Heart left ventricle (tissue), 16 donors: ENCODE data around the gene BBS4. TPM values are rescaled to one million over a fixed set of nuclear protein-coding genes. Genes with fewer than 3 reads are reported as not detected.
"Not testable (repeated sequence)": the region's sequence is repeated elsewhere in the genome, so short reads cannot be mapped to it uniquely, and the experiment has no call there.

Source experiments
- ATAC-seq, 4 donors: fragments of 200-7000 bp; cut with Tn5 transposase; one replicate each; pipeline ENCODE4 v1.9.1; 2020 to 2022; ENCODE audit warnings: moderate library complexity in 4 of 4, mild to moderate bottlenecking in 3 of 4, moderate number of reproducible peaks in 1 of 4
- DNase-seq, 5 donors: peaks; one replicate each; pipeline ENCODE4 v3.0.0-alpha.2; 2020
- H3K27ac ChIP-seq, 12 donors: fragments of 200-600 bp; sonication (generic) in 4 of 12; one replicate each; pipeline versions ENCODE4 v1.5.0 to v1.8.0; 2016 to 2022; ENCODE audit warnings: mild to moderate bottlenecking in 2 of 12
- H3K27me3 ChIP-seq, 9 donors: fragments of 200-600 bp; sonication (generic) in 2 of 9; one replicate each; pipeline versions ENCODE4 v1.5.1 to v1.8.0; 2016 to 2022; ENCODE audit warnings: mild to moderate bottlenecking in 3 of 9
- H3K36me3 ChIP-seq, 9 donors: fragments of 200-600 bp; sonication (generic) in 2 of 9; one replicate each; pipeline versions ENCODE4 v1.5.0 to v1.8.0; 2018 to 2022; ENCODE audit warnings: mild to moderate bottlenecking in 2 of 9
- H3K4me1 ChIP-seq, 12 donors: fragments of 200-600 bp; sonication (generic) in 4 of 12; one replicate each; pipeline versions ENCODE4 v1.5.0 to v1.8.0; 2016 to 2022; ENCODE audit warnings: mild to moderate bottlenecking in 3 of 12
- H3K4me3 ChIP-seq, 12 donors: fragments of 200-600 bp; sonication (generic) in 4 of 12; one replicate each; pipeline versions ENCODE4 v1.5.0 to v1.8.0; 2017 to 2022; ENCODE audit warnings: mild to moderate bottlenecking in 9 of 12, moderate library complexity in 4 of 12
- H3K9me3 ChIP-seq, 12 donors: fragments of 200-600 bp; sonication (generic) in 4 of 12; one replicate each; pipeline versions ENCODE4 v1.5.0 to v1.8.0; 2016 to 2022; ENCODE audit warnings: mild to moderate bottlenecking in 1 of 12
- CTCF ChIP-seq, 12 donors: fragments of 200-600 bp; sonication (generic) in 4 of 12; IDR thresholded peaks; one replicate each; pipeline versions ENCODE4 v1.5.0 to v1.8.0; 2018 to 2022; ENCODE audit warnings: antibody characterized with exemption in 12 of 12, mild to moderate bottlenecking in 5 of 12
- POLR2A ChIP-seq, 2 donors: fragments of 450-650 bp; IDR thresholded peaks; one replicate each; pipeline ENCODE4 v1.6.1; 2017; ENCODE audit warnings: antibody characterized with exemption in 2 of 2, mild to moderate bottlenecking in 2 of 2, moderate library complexity in 2 of 2
- WGBS, 4 donors: extraction: QIAGEN DNeasy Blood & Tissue Kit in 2 of 4; methylation state at CpG; one replicate each; pipeline versions ENCODE4 v1.1.5 to v1.1.7; 2013 to 2018; 5-methylcytosine and 5-hydroxymethylcytosine counted together
- intact Hi-C, 10 donors: fragments of 100-400 bp; cut with DNase I; formaldehyde crosslinking; loops; one replicate each; pipeline versions ENCODE4 v1.11.1 to v1.14.2; 2022
- polyA plus RNA-seq, 2 donors: library from polyadenylated mRNA; stranded (reverse); fragments of 200-250 nt; gene quantifications; one replicate each; pipeline ENCODE4 v1.2.3, GENCODE V29; 2013
- total RNA-seq, 9 donors: library from RNA; depleted of rRNA in 2 of 9; stranded (reverse); fragments of >200 nt in 2 of 9; fragmentation: NEBNext Ultra II Directional in 3 of 9; extraction: Animal tissue kit (Norgen Biotek cat#: 25700) in 3 of 9; gene quantifications; one replicate each; pipeline versions ENCODE4 v1.1.0 to v1.2.4, GENCODE V29; 2016 to 2023
- donor health status: ischemic (EF 13 %, LVEDD 7.1; RV severe dilation, severe dysfunction).
- donor health status: healthy with polysubstance abuse.
- donor health status: DM: no; HTN: yes; CAD: no.
- donor health status: DM: no; HTN: no; CAD: no.
- donor health status: ischemic (EF 25% LVEDD 6.9; RV normal size, moderate dysfunction).
- donor health status: ischemic (EF 25% LVEDD 5.7; RV mildly dilated, moderate dysfunction).
- donor health status: healthy.
- donor health status: DM: yes; HTN: yes; CAD: no.
- donor health status: ischemic (EF 35%, LVEDD 5.7; RV mildly dilated, moderate dysfunction).
- donor health status: nonischemic (EF 11% LVEDD 7.7; RV severe dilation, severe dysfunction).
- donor health status: DM: yes; HTN: yes; CAD: no.
- donor health status: PGD.
- donor health status: ischemic (EF 29% LVEDD 5.4; RV normal size, mild dysfunction).
- donor health status: nonischemic (EF 23%, LVEDD 6.1; RV moderate dilation, normal function).

The BBS4 gene
- total and polyA plus RNA-seq, 11 donors: 5.5 to 19.4 (median 12.7) TPM

DNA sequence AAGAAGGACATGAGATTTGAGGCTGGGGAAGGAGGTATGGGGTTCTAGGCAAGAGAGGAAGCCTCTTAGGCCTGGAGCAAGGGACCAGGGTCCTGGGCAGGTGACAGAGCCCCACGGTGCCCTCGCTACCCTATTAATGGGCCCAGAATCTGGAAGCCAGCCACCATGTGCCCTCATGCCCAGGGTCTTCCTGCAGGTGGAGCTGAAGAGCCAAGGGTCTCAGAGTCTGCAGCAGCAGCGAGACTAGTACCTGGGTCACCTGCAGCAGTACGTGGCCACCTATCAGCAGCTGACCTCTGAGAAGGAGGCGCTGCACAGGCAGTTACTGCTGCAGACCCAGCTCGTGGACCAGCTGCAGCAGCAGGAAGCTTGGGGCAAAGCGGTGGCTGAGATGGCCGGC lies 22.1 kb upstream of the BBS4 start:
- H3K27me3 ChIP-seq, H3K27ac ChIP-seq, DNase-seq, intact Hi-C loops, ATAC-seq, H3K4me3 ChIP-seq, H3K36me3 ChIP-seq, H3K4me1 ChIP-seq, H3K9me3 ChIP-seq: not testable (repeated sequence)
- WGBS, 4 donors: 50 to 67% methylated on average over 1 to 3 of the region's 8 CpGs; no CpG with 5 or more reads in 2 of the 4 donors

- H3K4me3 ChIP-seq, ATAC-seq, intact Hi-C loops, H3K4me1 ChIP-seq, H3K9me3 ChIP-seq, H3K27me3 ChIP-seq, H3K27ac ChIP-seq, H3K36me3 ChIP-seq, DNase-seq: not testable (repeated sequence)
- 65 to 78% (median 71%) methylated on average over 3 to 5 of the region's 11 CpGs; no CpG with 5 or more reads in 1 of the 4 donors for WGBS, 4 donors
Observed at GRCh38 chr15:72665706-72666105, 20.3 kb upstream of the BBS4 start.

GRCh38 chr15:72669803-72670202 lies 16.2 kb upstream of the BBS4 start:
- H3K27me3 ChIP-seq: peaks cover 0 to 19% (median 4%) of the 10 kb centered on the region in 9 donors

GRCh38 chr15:72670656-72671352 lies 15.2 kb upstream of the BBS4 start:
- WGBS, 4 donors: 5 to 11% (median 7%) methylated on average over 8 of the region's 8 CpGs
- TF ChIP-seq CTCF (IDR thresholded peaks at IDR 0.05): peak in 11 of 12 donors; percentile 55 to 76 (median 67)
- peak overlapping the region in 3 of 12 donors; percentile 33 to 57 (median 42) for H3K27ac ChIP-seq
- ATAC-seq (peak; percentile 92 to 99 (median 98)), DNase-seq (peak; percentile 64 to 85 (median 73))
- H3K36me3 ChIP-seq, H3K4me1 ChIP-seq, H3K9me3 ChIP-seq: not testable (repeated sequence)
- H3K27me3 ChIP-seq: peaks cover 0 to 26% (median 6%) of the 10 kb centered on the region in 9 donors
- intact Hi-C loops: loop anchor here in 6 of 10 donors (2.0 to 10.0 kb wide), 3 partner anchors 66 to 74 kb away; no protein-coding TSS in a partner anchor
- peak overlapping the region in 8 of 12 donors; percentile 11 to 44 (median 34) for H3K4me3 ChIP-seq

More at GRCh38 chr15:72669803-72670202, 16.2 kb upstream of the BBS4 start:
- not testable (repeated sequence) for DNase-seq, H3K4me1 ChIP-seq, H3K27ac ChIP-seq, H3K9me3 ChIP-seq, H3K4me3 ChIP-seq, H3K36me3 ChIP-seq, ATAC-seq
- WGBS, 4 donors: 88 to 96% (median 95%) methylated on average over 3 to 5 of the region's 6 CpGs
- intact Hi-C loops: loop anchor here in 6 of 10 donors (2.0 to 10.0 kb wide), 3 partner anchors 65 to 73 kb away; no protein-coding TSS in a partner anchor

- Histone ChIP-seq H3K4me1 (peaks cover 0 to 7% (median 0%) of the 10 kb centered on the region in 12 donors), H3K4me3 (no peak overlapping the region), H3K27me3 (peaks cover 0 to 34% (median 6%) of the 10 kb centered on the region in 9 donors), H3K36me3 (no peaks in the 10 kb centered on the region), H3K27ac (no peak overlapping the region), H3K9me3 (no peaks in the 10 kb centered on the region)
- ATAC-seq (no peak), DNase-seq (no peak)
- 19 to 26% (median 24%) methylated on average over 3 of the region's 3 CpGs for WGBS, 4 donors
- TF ChIP-seq CTCF (IDR thresholded peaks at IDR 0.05): no peak
- no peak for TF ChIP-seq POLR2A (IDR thresholded peaks at IDR 0.05)
- intact Hi-C loops: loop anchor here in 6 of 10 donors (2.0 to 10.0 kb wide), 3 partner anchors 67 to 74 kb away; no protein-coding TSS in a partner anchor
Observed at GRCh38 chr15:72671525-72671924, 14.5 kb upstream of the BBS4 start.
